Fibroblast of pulmonary artery (primary cell): ENCODE data around the gene SRL.

Experiments used
- DNase-seq: peaks from one replicate; pipeline ENCODE4 v3.0.0-alpha.2; 2010; ENCODE audit warnings: low read depth
- H3K4me3 ChIP-seq: replicated peaks from 2 replicates; pipeline ENCODE4 v1.5.1; 2011; ENCODE audit warnings: low read depth, mild to moderate bottlenecking, control low read depth, low read length, moderate library complexity
- TF ChIP-seq, protein P1 (sequence below): IDR thresholded peaks from 2 replicates; pipeline ENCODE4 v1.5.1; 2011; ENCODE audit warnings: mild to moderate bottlenecking, control low read depth, low read length, inconsistent platforms; ENCODE audit errors: missing control alignments

Gene SRL

DNA sequence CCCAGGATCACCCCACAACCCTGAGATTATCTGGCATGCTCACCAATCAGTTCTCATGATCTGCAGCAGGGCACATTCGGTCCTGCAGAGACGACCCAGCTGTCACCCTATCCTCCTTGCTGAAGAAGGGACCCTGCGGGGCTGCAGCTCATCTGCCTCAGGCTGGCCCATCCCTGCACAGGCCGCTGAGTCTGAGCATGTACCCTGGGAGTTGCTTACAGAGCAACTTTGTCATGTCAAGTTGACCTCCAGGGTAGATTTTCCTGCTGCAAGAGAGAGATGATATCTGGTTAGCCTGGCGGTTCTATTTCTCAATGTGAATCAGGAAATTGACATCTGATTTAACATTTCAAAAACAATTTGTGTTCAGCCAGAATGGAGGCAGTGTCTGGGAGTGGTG lies 89.6 kb downstream of the SRL start:
- TF ChIP-seq, protein P1, sequence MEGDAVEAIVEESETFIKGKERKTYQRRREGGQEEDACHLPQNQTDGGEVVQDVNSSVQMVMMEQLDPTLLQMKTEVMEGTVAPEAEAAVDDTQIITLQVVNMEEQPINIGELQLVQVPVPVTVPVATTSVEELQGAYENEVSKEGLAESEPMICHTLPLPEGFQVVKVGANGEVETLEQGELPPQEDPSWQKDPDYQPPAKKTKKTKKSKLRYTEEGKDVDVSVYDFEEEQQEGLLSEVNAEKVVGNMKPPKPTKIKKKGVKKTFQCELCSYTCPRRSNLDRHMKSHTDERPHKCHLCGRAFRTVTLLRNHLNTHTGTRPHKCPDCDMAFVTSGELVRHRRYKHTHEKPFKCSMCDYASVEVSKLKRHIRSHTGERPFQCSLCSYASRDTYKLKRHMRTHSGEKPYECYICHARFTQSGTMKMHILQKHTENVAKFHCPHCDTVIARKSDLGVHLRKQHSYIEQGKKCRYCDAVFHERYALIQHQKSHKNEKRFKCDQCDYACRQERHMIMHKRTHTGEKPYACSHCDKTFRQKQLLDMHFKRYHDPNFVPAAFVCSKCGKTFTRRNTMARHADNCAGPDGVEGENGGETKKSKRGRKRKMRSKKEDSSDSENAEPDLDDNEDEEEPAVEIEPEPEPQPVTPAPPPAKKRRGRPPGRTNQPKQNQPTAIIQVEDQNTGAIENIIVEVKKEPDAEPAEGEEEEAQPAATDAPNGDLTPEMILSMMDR = no peak
- H3K4me3 ChIP-seq = no peak overlapping the region
- DNase-seq = no peak

DNA sequence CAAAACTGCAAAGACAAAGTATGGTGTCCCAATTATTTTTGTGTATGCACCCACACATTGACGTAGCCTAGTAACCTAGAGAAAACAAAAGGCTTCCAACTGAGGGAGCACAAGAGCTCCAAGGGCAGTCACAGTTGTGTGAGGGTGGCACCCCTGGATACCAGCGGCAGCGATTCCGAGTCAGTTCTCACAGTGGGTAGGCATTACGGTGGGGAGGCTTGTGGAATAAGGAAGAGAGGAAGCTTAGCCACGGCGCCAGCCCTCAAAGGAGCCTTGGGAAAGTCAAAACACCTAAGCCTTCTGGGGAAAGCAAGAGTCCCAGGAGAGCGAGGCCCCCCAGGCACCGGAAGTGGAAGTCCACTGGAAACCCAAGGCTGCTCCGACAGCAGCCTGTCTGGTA lies 94.6 kb downstream of the SRL start:
- TF ChIP-seq, protein P1 = no peak
- H3K4me3 ChIP-seq = no peak overlapping the region
- no peak for DNase-seq

DNA sequence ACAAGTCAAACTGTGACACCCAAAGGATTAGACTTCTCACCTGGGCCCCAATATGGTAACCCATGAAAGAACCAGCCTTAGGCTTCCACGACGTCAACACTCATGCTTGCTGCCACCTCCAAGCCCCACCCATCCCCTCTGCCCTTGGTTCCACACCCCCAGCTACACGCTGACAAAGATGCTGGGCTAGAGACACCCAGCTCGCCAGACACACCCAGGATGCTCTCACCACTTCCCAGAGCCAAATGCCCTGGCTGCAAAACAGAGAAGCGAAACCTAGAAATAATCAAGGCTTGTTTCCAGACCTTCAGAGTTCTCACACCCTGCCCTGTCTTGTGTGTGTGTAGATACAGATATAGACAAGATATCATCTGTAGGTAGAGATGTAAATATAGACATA lies 99.6 kb downstream of the SRL start:
- TF ChIP-seq, protein P1 = no peak
- DNase-seq = no peak

DNA sequence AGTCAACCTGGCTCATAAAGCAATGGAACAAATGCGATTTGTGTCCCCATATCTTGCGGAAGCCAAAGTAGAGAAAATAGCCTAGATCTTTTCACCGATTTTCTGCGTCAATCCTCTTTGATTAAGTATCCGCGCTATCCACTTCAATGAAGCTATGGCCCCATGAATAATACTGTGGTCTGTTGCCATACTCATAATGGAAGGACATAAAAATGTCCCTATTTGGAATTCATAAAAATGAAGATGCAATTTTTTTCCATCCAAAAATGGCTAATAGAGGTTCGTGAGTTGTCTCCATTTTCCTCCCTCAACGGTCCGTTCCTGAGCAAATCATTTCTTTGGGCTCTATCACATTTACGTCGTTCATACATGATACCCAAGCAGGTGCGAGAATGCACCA lies 100.3 kb downstream of the SRL start:
- H3K4me3 ChIP-seq = no peak overlapping the region
- TF ChIP-seq, protein P1 = no peak
- no peak for DNase-seq

More for the DNA sequence above, 99.6 kb downstream of the SRL start:
- no peak overlapping the region for H3K4me3 ChIP-seq

DNA sequence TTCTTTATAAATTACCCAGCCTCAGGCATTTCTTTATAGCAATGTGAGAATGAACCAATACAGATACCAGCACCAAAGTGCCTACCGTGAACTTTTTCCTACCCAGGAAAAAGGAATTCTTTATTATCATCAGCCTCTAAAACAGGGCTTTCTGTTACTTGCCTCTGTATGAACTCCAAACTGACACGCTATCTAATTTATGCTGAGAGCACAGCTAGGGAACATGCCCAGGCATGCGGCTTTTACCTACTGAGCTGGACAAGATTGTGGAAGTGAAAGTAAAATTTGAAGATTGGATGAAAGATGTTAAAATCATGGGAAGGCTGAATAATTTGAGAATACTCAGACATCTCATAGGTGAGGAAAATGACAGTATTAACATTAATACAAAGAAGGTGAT lies 101.2 kb downstream of the SRL start:
- no peak overlapping the region for H3K4me3 ChIP-seq
- TF ChIP-seq, protein P1 = no peak
- DNase-seq = peak; percentile 31

DNA sequence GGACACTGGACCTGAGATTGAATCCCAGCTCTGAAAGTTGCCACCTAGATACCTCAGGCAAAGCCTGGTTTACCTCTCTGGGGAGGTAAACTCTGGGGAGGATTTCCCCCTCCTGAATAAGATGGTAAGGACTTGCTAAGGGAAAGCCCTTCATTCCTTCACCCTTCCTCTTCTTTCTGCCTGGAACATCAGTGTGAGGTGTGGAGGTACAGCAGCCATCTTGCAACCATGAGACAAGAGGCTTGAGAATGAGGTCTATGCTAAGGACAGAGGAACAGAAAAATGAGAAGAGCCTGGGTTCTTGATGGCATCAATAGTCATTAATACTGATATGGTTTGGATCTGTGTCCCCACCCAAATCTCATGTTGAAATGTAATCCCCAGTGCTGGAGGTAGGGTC lies 101.9 kb downstream of the SRL start:
- TF ChIP-seq, protein P1 = no peak
- no peak overlapping the region for H3K4me3 ChIP-seq
- DNase-seq = no peak
